K562 (cell line): ENCODE data around the gene CKS2. TPM values are rescaled to one million over a fixed set of nuclear protein-coding genes. Genes with fewer than 3 reads are reported as not detected.

Source experiments
- ATF2 ChIP-seq: sonication (generic); formaldehyde crosslinking; IDR thresholded peaks from 2 replicates; pipeline ENCODE4 v1.8.1; 2022; ENCODE audit warnings: missing genetic modification reagents
- CBX1 ChIP-seq: sonication (generic); IDR thresholded peaks from 2 replicates; pipeline ENCODE4 v1.6.1; 2016; ENCODE audit warnings: antibody characterized with exemption, low read depth, mild to moderate bottlenecking
- CEBPG ChIP-seq, 3 experiments: fragments of 200-800 bp in 1 of 3; sonication (Bioruptor generic) in 1 of 3; sonication (generic) in 1 of 3; formaldehyde crosslinking in 1 of 3; IDR thresholded peaks in 2 of 3; conservative IDR thresholded peaks in 1 of 3; 2 replicates each; pipeline versions ENCODE4 v1.6.1 to v1.8.0; 2016 to 2022; ENCODE audit warnings: missing compliant biosample characterization in 2 of 3, missing genetic modification characterization in 2 of 3, mild to moderate bottlenecking in 1 of 3, missing genetic modification reagents in 1 of 3
- CREB5 ChIP-seq: fragments of 250-450 bp; sonication (Bioruptor Pico); IDR thresholded peaks from 2 replicates; pipeline ENCODE4 v1.5.0; 2020; ENCODE audit warnings: mild to moderate bottlenecking
- ESRRB ChIP-seq: fragments of 250-450 bp; sonication (Bioruptor Pico); IDR thresholded peaks from 2 replicates; pipeline ENCODE4 v1.5.0; 2020; ENCODE audit warnings: mild to moderate bottlenecking, moderate library complexity, borderline replicate concordance
- GABPB1 ChIP-seq: sonication (generic); formaldehyde crosslinking; IDR thresholded peaks from 2 replicates; pipeline ENCODE4 v1.8.0; 2022; ENCODE audit warnings: mild to moderate bottlenecking, missing genetic modification reagents
- LEF1 ChIP-seq: fragments of 450-650 bp; IDR thresholded peaks from 2 replicates; pipeline ENCODE4 v1.6.1; 2016; ENCODE audit warnings: mild to moderate bottlenecking
- MAZ ChIP-seq, 2 experiments: fragments of 450-650 bp in 1 of 2; sonication (generic) in 1 of 2; formaldehyde crosslinking; IDR thresholded peaks in 1 of 2; conservative IDR thresholded peaks in 1 of 2; 2 replicates each; pipeline versions ENCODE4 v1.4.0 to v1.5.0; 2020; ENCODE audit warnings: mild to moderate bottlenecking in 1 of 2, missing genetic modification reagents in 1 of 2
- NBN ChIP-seq: fragments of 450-650 bp; IDR thresholded peaks from 2 replicates; pipeline ENCODE4 v1.6.1; 2016; ENCODE audit warnings: low read depth, mild to moderate bottlenecking
- POLR3A ChIP-seq: IDR thresholded peaks from 2 replicates; pipeline ENCODE4 v1.6.1; 2011; ENCODE audit warnings: borderline replicate concordance, mild to moderate bottlenecking, moderate library complexity; ENCODE audit not compliant: insufficient read length, insufficient read depth; ENCODE audit errors: extremely low read depth
- SIN3A ChIP-seq, 2 experiments: fragments of 150-350 bp in 1 of 2; IDR thresholded peaks; 2 replicates each; pipeline ENCODE4 v1.6.1; 2011 to 2016; ENCODE audit warnings: borderline replicate concordance in 2 of 2, low read depth in 2 of 2, low read length in 2 of 2, mild to moderate bottlenecking in 2 of 2, moderate library complexity in 2 of 2; ENCODE audit not compliant: control insufficient read depth in 1 of 2
- SREBF1 ChIP-seq: fragments of 150-350 bp; IDR thresholded peaks from 2 replicates; pipeline ENCODE4 v1.6.1; 2014; ENCODE audit warnings: antibody characterized with exemption, low read depth, low read length, borderline replicate concordance
- TAF9B ChIP-seq: fragments of 450-650 bp; IDR thresholded peaks from 2 replicates; pipeline ENCODE4 v1.6.1; 2018; ENCODE audit warnings: mild to moderate bottlenecking; ENCODE audit not compliant: partially characterized antibody
- ZNF398 ChIP-seq: fragments of 250-450 bp; sonication (Bioruptor Pico); IDR thresholded peaks from 2 replicates; pipeline ENCODE4 v1.8.0; 2021; ENCODE audit warnings: moderate library complexity, mild to moderate bottlenecking, inconsistent platforms
- ZNF592 ChIP-seq: fragments of 450-650 bp; IDR thresholded peaks from 2 replicates; pipeline ENCODE4 v1.6.1; 2017; ENCODE audit warnings: antibody characterized with exemption, mild to moderate bottlenecking
- ZNF780A ChIP-seq: fragments of 250-450 bp; sonication (Bioruptor Pico); IDR thresholded peaks from 2 replicates; pipeline ENCODE4 v1.5.0; 2021; ENCODE audit warnings: mild to moderate bottlenecking
- polyA plus RNA-seq, 8 experiments: library from polyadenylated mRNA; depleted of rRNA in 4 of 8; stranded (reverse) in 5 of 8; unstranded in 3 of 8; fragments of >200 nt; fragmentation: Nextera tagmentation in 2 of 8; fragmentation: Illumina TruSeq in 1 of 8; extraction: Ambion mirVana in 2 of 8; extraction: Trizol in 1 of 8; gene quantifications; 2 replicates each; pipeline versions ENCODE4 v1.2.1 to v1.2.3, GENCODE V29; 2011 to 2014; ENCODE audit warnings: inconsistent platforms in 1 of 8, missing spikeins in 1 of 8
- total RNA-seq, 7 experiments: library from RNA; depleted of rRNA in 6 of 7; stranded (reverse); fragments of >200 nt in 6 of 7; fragmentation: Illumina TruSeq in 2 of 7; extraction: Trizol in 2 of 7; gene quantifications; 2 replicates each; pipeline versions ENCODE4 v1.2.1 to v1.2.3, GENCODE V29; 2011 to 2021; ENCODE audit warnings: low replicate concordance in 1 of 7

CKS2 gene
- total and polyA plus RNA-seq, 9 of the 15 experiments (the other 6 are each of a cell fraction or from before 2014, with no cell fraction given): 123 to 941 (median 321) TPM

- 0 out of 2 replicates have a peak, but pooled peaks have one; percentile 19 for TF ChIP-seq ZNF592
- no peak for TF ChIP-seq ESRRB
- no peak for TF ChIP-seq MAZ (CRISPR knock-in tag; conservative IDR thresholded peaks at IDR 0.05 in 1 of 2, IDR thresholded peaks at IDR 0.05 in 1 of 2)
- no peak for TF ChIP-seq SREBF1
- no peak for TF ChIP-seq CREB5 (CRISPR knock-in tag)
- no peak for TF ChIP-seq ATF2 (CRISPR knock-in tag)
- no peak for TF ChIP-seq ZNF780A (CRISPR knock-in tag)
- TF ChIP-seq CEBPG (CRISPR knock-in tag; IDR thresholded peaks at IDR 0.05): peak; percentile 90; the same call in 1 of the 2 replicates
- peak; percentile 91 to 94 for TF ChIP-seq CEBPG (tag; conservative IDR thresholded peaks at IDR 0.05 in 1 of 2, IDR thresholded peaks at IDR 0.05 in 1 of 2)
- TF ChIP-seq POLR3A: no peak
- no peak for TF ChIP-seq ZNF398
- 0 out of 2 replicates have a peak, but pooled peaks have one; percentile 44 for TF ChIP-seq NBN
- TF ChIP-seq LEF1: 0 out of 2 replicates have a peak, but pooled peaks have one; percentile 14
- 0 out of 4 replicates have a peak, but pooled peaks of 1 of the 2 experiments have one; percentile 34 for TF ChIP-seq SIN3A (IDR thresholded peaks at IDR 0.05; ENCODE audit: borderline replicate concordance in 2 of 2, control insufficient read depth in 1 of 2, low read depth in 2 of 2, low read length in 2 of 2)
- no peak for TF ChIP-seq GABPB1 (CRISPR knock-in tag)
- TF ChIP-seq CBX1: no peak
- peak; percentile 14 for TF ChIP-seq TAF9B
Measured at GRCh38 chr9:89319015-89319905, 8.3 kb downstream of the CKS2 start (continued).
